Sigmoid colon (tissue), 7 donors: ENCODE results near the gene CD248. TPM values are rescaled to one million over a fixed set of nuclear protein-coding genes. Genes with fewer than 3 reads are reported as not detected.

Experiments used
- DNase-seq: peaks from one replicate; pipeline ENCODE4 v3.0.0-alpha.2; 2019
- H3K27ac ChIP-seq, 4 donors: fragments of 200-600 bp; sonication (generic); one replicate each; pipeline ENCODE4 v1.5.1; 2016 to 2019; ENCODE audit warnings: mild to moderate bottlenecking in 1 of 4
- H3K27me3 ChIP-seq, 3 donors: fragments of 200-600 bp; sonication (generic); one replicate each; pipeline ENCODE4 v1.5.1; 2019; ENCODE audit warnings: mild to moderate bottlenecking in 1 of 3
- H3K36me3 ChIP-seq, 4 donors: fragments of 200-600 bp; sonication (generic); one replicate each; pipeline ENCODE4 v1.5.1; 2016 to 2019
- H3K4me1 ChIP-seq, 4 donors: fragments of 200-600 bp; sonication (generic); one replicate each; pipeline ENCODE4 v1.5.1; 2017 to 2019
- H3K4me3 ChIP-seq, 4 donors: fragments of 200-600 bp; sonication (generic); one replicate each; pipeline ENCODE4 v1.5.1; 2017 to 2019; ENCODE audit warnings: mild to moderate bottlenecking in 2 of 4, moderate library complexity in 1 of 4
- H3K9me3 ChIP-seq, 4 donors: fragments of 200-600 bp in 3 of 4; sonication (generic) in 3 of 4; one replicate each; pipeline versions ENCODE4 v1.5.1 to v1.6.1; 2013 to 2019
- EP300 ChIP-seq, 4 donors: sonication (generic); formaldehyde crosslinking; IDR thresholded peaks; one replicate each; pipeline ENCODE4 v1.6.1; 2017; ENCODE audit warnings: antibody characterized with exemption in 4 of 4
- POLR2A ChIP-seq, 2 donors: fragments of 450-650 bp; IDR thresholded peaks; one replicate each; pipeline ENCODE4 v1.6.1; 2016; ENCODE audit warnings: antibody characterized with exemption in 2 of 2, mild to moderate bottlenecking in 2 of 2, moderate library complexity in 2 of 2
- POLR2AphosphoS5 ChIP-seq, 4 donors: sonication (generic); formaldehyde crosslinking; IDR thresholded peaks; one replicate each; pipeline ENCODE4 v1.6.1; 2017; ENCODE audit warnings: antibody characterized with exemption in 4 of 4
- WGBS, 2 donors: extraction: QIAGEN DNeasy Blood & Tissue Kit; methylation state at CpG; one replicate each; pipeline ENCODE4 v1.1.7; 2013; 5-methylcytosine and 5-hydroxymethylcytosine counted together
- intact Hi-C: fragments of 100-400 bp; cut with DNase I; formaldehyde crosslinking; loops from one replicate; pipeline ENCODE4 v1.15.1; 2023
- polyA plus RNA-seq, 3 donors: library from polyadenylated mRNA; stranded (reverse); fragments of 200-250 nt; gene quantifications; one replicate each; pipeline ENCODE4 v1.2.3, GENCODE V29; 2013
- total RNA-seq, 4 donors: library from RNA; depleted of rRNA; stranded (reverse); fragments of >200 nt; gene quantifications; one replicate each; pipeline ENCODE4 v1.1.0, GENCODE V29; 2016
- TF ChIP-seq, protein P1 (sequence below), 4 experiments: fragments of 450-650 bp in 3 of 4; fragments of 200-600 bp in 1 of 4; IDR thresholded peaks; one replicate each; pipeline ENCODE4 v1.5.1; 2016 to 2019; ENCODE audit warnings: antibody characterized with exemption in 4 of 4, mild to moderate bottlenecking in 3 of 4, moderate library complexity in 2 of 4
- donor health status: healthy with polysubstance abuse.
- donor health status: Bipolar disorder and iron deficiency.
- donor health status: healthy.

CD248 gene
- total and polyA plus RNA-seq, 7 donors = 1.2 to 26.3 (median 6.1) TPM

DNA sequence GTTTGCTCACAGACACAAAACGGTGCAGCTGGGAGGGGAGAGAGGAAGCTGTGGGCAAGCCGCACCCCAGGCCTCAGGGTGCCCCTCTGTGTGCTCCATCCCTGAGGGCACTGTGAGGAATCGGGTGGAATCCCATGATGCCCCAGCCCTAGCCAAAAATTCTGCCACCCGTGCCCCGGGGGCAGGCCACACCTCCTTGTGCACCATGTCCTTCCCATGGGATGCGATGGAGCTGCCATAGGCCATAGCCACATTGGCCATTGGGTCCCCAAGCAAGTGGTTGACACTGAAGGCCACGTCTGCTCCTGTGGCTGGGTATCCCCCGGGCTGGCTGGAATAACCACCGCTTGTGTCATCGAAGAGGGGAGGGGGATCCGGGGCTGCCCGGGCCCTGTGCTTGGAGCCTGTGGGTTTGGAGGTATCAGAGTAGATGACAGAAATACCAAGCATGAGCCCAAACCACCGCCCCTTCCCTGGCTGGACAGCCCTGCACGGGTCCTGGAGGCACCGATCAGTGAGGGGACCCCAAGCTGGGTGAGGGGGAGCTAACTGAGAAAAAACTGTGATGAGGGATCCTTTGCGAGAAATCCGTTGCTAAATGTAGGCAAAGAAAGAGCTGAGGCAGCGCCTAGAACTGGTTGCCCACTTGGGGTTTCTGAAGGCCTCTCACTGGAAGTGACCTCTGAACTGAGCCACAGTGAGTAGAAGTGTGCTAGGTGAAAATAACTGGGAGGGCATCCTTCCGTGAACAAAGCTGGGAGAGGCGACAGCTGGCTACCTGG lies 28.8 kb downstream of the CD248 start:
- H3K9me3 ChIP-seq = no peaks in the 10 kb centered on the region
- H3K4me3 ChIP-seq = peak overlapping the region; percentile 74 to 80 (median 77)
- TF ChIP-seq POLR2A (IDR thresholded peaks at IDR 0.05) (no peak), EP300 (IDR thresholded peaks at IDR 0.05) (no peak), POLR2AphosphoS5 (IDR thresholded peaks at IDR 0.05) (no peak)
- TF ChIP-seq, protein P1, sequence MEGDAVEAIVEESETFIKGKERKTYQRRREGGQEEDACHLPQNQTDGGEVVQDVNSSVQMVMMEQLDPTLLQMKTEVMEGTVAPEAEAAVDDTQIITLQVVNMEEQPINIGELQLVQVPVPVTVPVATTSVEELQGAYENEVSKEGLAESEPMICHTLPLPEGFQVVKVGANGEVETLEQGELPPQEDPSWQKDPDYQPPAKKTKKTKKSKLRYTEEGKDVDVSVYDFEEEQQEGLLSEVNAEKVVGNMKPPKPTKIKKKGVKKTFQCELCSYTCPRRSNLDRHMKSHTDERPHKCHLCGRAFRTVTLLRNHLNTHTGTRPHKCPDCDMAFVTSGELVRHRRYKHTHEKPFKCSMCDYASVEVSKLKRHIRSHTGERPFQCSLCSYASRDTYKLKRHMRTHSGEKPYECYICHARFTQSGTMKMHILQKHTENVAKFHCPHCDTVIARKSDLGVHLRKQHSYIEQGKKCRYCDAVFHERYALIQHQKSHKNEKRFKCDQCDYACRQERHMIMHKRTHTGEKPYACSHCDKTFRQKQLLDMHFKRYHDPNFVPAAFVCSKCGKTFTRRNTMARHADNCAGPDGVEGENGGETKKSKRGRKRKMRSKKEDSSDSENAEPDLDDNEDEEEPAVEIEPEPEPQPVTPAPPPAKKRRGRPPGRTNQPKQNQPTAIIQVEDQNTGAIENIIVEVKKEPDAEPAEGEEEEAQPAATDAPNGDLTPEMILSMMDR (IDR thresholded peaks at IDR 0.05) = no peak
- H3K27me3 ChIP-seq = peaks cover 20 to 21% (median 20%) of the 10 kb centered on the region in 3 donors
- DNase-seq = no peak
- peaks cover 0 to 8% (median 0%) of the 10 kb centered on the region in 4 donors for H3K36me3 ChIP-seq
- H3K4me1 ChIP-seq = peaks cover 0 to 43% (median 33%) of the 10 kb centered on the region in 4 donors
- intact Hi-C loops = no loop called here
- WGBS, 2 donors = 49 to 53% methylated on average over 20 of the region's 20 CpGs
- peak overlapping the region; percentile 90 to 96 (median 94) for H3K27ac ChIP-seq

DNA sequence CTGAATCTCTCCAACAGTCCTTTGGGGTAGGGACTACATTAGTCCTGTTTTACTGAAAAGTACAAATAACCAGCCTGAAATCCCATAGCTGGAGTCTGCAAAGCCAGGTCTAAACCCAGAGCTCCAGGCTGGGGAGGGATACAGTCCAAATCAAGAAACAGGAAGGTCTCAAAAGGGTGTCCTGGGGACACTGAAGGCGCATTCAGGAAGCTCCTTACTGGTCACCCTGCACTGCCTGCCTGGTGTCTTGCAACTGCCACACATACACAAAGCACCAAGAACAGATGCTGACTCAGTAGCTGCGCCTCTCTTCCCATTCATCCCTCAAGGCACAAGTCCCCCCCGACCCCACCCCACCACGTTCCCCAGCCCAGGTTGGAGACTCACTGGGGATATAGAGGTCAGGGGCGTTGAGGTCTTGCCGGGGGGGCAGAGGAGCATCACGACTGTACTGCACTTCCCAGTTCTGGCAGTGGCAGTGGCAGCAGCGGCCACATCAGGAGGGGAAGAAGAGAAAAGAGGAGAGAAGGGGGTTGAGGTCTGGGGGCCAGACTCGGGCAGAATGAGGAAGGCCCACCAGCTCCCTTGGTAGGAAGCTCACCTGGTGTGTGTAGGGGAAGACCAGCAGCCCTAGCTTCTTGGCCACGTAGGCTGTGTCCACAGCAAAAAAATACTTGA lies 29.5 kb downstream of the CD248 start:
- Histone ChIP-seq H3K27ac (no peak overlapping the region), H3K36me3 (peaks cover 0 to 8% (median 0%) of the 10 kb centered on the region in 4 donors), H3K4me1 (peaks cover 0 to 48% (median 40%) of the 10 kb centered on the region in 4 donors), H3K4me3 (no peak overlapping the region), H3K9me3 (no peaks in the 10 kb centered on the region), H3K27me3 (peaks cover 13 to 14% (median 13%) of the 10 kb centered on the region in 3 donors)
- 77 to 84% methylated on average over 10 of the region's 10 CpGs for WGBS, 2 donors
- intact Hi-C loops = no loop called here
- no peak for TF ChIP-seq POLR2A (IDR thresholded peaks at IDR 0.05)
- TF ChIP-seq POLR2AphosphoS5 (IDR thresholded peaks at IDR 0.05) = no peak
- TF ChIP-seq EP300 (IDR thresholded peaks at IDR 0.05) = no peak
- TF ChIP-seq, protein P1 (IDR thresholded peaks at IDR 0.05) = no peak
- DNase-seq = no peak

DNA sequence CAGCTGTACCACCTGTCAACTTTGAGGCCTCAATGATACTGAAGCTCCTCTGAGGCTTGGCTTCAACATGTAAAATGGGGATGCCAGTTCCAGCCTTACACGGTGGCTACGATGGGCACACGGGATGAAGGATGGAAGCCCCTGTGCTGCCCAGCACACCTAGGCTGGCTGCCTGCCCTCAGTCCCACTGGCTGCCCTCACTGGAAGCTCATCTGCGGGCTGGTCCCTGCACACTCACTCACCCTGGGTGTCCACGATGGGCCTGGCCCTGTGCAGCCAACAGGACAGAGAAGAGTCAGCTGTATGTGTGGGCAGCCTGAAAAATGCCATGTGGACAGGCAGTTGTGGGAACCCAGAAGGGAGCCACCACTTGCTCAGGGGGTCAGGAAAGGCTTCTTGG lies 30.1 kb downstream of the CD248 start:
- H3K4me3 ChIP-seq = no peak overlapping the region
- WGBS, 2 donors = 88 to 94% methylated on average over 5 of the region's 5 CpGs
- no peaks in the 10 kb centered on the region for H3K9me3 ChIP-seq
- H3K36me3 ChIP-seq = peaks cover 0 to 8% (median 0%) of the 10 kb centered on the region in 4 donors
- intact Hi-C loops = no loop called here
- TF ChIP-seq POLR2A (IDR thresholded peaks at IDR 0.05) = no peak
- no peak for DNase-seq
- H3K27me3 ChIP-seq = peaks cover 6 to 7% (median 7%) of the 10 kb centered on the region in 3 donors
- no peak overlapping the region for H3K27ac ChIP-seq
- peaks cover 0 to 47% (median 39%) of the 10 kb centered on the region in 4 donors for H3K4me1 ChIP-seq

DNA sequence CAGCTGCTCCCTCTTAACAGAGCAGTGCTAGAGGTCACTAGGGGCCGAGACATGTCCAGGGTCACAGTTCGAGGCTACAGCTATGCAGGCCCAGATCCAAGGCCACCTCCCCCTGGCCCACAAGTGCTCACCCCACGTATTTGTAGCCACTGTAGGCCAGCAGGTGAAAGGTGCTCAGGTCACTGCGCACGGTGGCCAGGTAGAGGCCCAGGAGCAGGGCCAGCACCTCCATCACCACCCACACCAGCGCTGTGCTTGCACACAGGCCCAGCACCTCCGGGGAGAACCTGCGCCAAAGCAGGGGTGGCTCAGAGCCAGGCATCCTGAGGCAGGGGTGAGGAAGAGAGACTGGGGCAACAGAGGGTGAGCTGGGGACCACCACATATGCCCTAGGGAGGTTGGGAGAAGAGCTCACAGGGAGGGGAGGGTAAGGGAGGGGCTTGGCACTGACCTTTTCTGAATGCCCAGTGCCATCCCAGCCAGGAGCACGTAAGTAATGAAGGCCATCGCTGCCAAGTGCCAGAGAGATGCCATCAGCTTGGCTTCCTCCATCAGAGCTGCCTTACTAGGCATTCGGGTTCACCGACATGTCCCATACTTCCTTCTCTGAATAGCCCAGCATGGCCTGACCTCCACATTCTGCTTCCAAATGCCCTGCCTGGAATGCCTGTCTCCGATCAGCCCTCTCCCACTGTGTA lies 31.4 kb downstream of the CD248 start:
- Histone ChIP-seq H3K36me3 (peaks cover 0 to 8% (median 0%) of the 10 kb centered on the region in 4 donors), H3K27me3 (no peaks in the 10 kb centered on the region), H3K9me3 (no peaks in the 10 kb centered on the region), H3K27ac (no peak overlapping the region), H3K4me3 (no peak overlapping the region), H3K4me1 (peaks cover 0 to 47% (median 35%) of the 10 kb centered on the region in 4 donors)
- DNase-seq = no peak
- TF ChIP-seq POLR2AphosphoS5 (IDR thresholded peaks at IDR 0.05) = no peak
- TF ChIP-seq EP300 (IDR thresholded peaks at IDR 0.05) = no peak
- TF ChIP-seq, protein P1 (IDR thresholded peaks at IDR 0.05) = no peak
- no peak for TF ChIP-seq POLR2A (IDR thresholded peaks at IDR 0.05)
- intact Hi-C loops = no loop called here
- 94% methylated on average over 13 of the region's 13 CpGs for WGBS, 2 donors
